SU-DHL-6 (cell line): ENCODE results near the gene NYAP2.

Experiments
- H2AFZ ChIP-seq: fragments of 200-600 bp; sonication (generic); 2 replicates; pipeline ENCODE4 v1.6.1; 2014; ENCODE audit warnings: low read depth, mild to moderate bottlenecking, moderate library complexity, mixed read lengths, antibody characterized with exemption, low read length; ENCODE audit not compliant: severe bottlenecking
- H3F3A ChIP-seq: fragments of 200-600 bp; shearing (Covaris generic); 2 replicates; pipeline ENCODE4 v1.6.0; 2016; ENCODE audit warnings: antibody characterized with exemption, mild to moderate bottlenecking; ENCODE audit not compliant: insufficient read depth
- H3K27ac ChIP-seq: fragments of 200-600 bp; sonication (generic); 2 replicates; pipeline ENCODE4 v1.5.1; 2016; ENCODE audit warnings: low read depth, mild to moderate bottlenecking, low read length, moderate library complexity, mixed read lengths
- H3K27me3 ChIP-seq: fragments of 200-600 bp; sonication (generic), shearing (Covaris generic); 2 replicates; pipeline ENCODE4 v1.6.0; 2014; ENCODE audit warnings: mild to moderate bottlenecking, low read length
- H3K36me3 ChIP-seq: fragments of 200-600 bp; sonication (generic); 2 replicates; pipeline ENCODE4 v1.6.1; 2014; ENCODE audit warnings: mild to moderate bottlenecking, low read length, mixed read lengths
- H3K4me2 ChIP-seq: fragments of 300-600, 200-600 bp; shearing (Covaris generic), sonication (generic); 2 replicates; pipeline ENCODE4 v1.6.0; 2014; ENCODE audit warnings: low read length, low read depth, mild to moderate bottlenecking; ENCODE audit not compliant: poor library complexity, severe bottlenecking
- H3K4me3 ChIP-seq: fragments of 200-600 bp; sonication (generic); 2 replicates; pipeline ENCODE4 v1.5.1; 2014; ENCODE audit warnings: antibody characterized with exemption, low read length, mild to moderate bottlenecking, mixed read lengths; ENCODE audit not compliant: insufficient read depth, poor library complexity, severe bottlenecking
- H3K79me2 ChIP-seq: fragments of 200-600 bp; sonication (generic); 2 replicates; pipeline ENCODE4 v1.6.1; 2014; ENCODE audit warnings: mild to moderate bottlenecking, low read length, moderate library complexity; ENCODE audit not compliant: insufficient read depth
- H3K9ac ChIP-seq: fragments of 200-600 bp; sonication (generic); 2 replicates; pipeline ENCODE4 v1.7.0; 2014; ENCODE audit warnings: mild to moderate bottlenecking, low read length
- H3K9me2 ChIP-seq: fragments of 200-600 bp; sonication (generic); replicated peaks from 2 replicates; pipeline ENCODE4 v1.6.1; 2014; ENCODE audit warnings: low read length; ENCODE audit not compliant: insufficient read depth
- H3K9me3 ChIP-seq: fragments of 200-600 bp; sonication (generic); 2 replicates; pipeline ENCODE4 v1.6.1; 2014; ENCODE audit warnings: low read length, mixed read lengths; ENCODE audit not compliant: insufficient read depth
- H4K20me1 ChIP-seq: fragments of 200-600 bp; sonication (generic); 2 replicates; pipeline ENCODE4 v1.6.1; 2014; ENCODE audit warnings: low read depth, mild to moderate bottlenecking, antibody characterized with exemption, low read length, moderate library complexity, mixed read lengths
- CTCF ChIP-seq: fragments of 200-600 bp; sonication (generic); IDR thresholded peaks from one replicate; pipeline ENCODE4 v1.5.1; 2017; ENCODE audit warnings: antibody characterized with exemption, mild to moderate bottlenecking, low read length, moderate library complexity; ENCODE audit not compliant: insufficient read depth, poor library complexity, severe bottlenecking
- EZH2phosphoT487 ChIP-seq: fragments of 200-600 bp; sonication (generic), shearing (Covaris generic); conservative IDR thresholded peaks from 2 replicates; pipeline ENCODE4 v1.6.1; 2018; ENCODE audit warnings: mild to moderate bottlenecking, antibody characterized with exemption, low read length, moderate library complexity, mixed read lengths

Gene NYAP2

GRCh38 chr2:225463449-225463848, 63.9 kb downstream of the NYAP2 start:
- Histone ChIP-seq H3K4me3 (no peak overlapping the region), H3F3A (no peaks in the 10 kb centered on the region), H3K36me3 (no peaks in the 10 kb centered on the region), H3K4me2 (no peak overlapping the region), H2AFZ (no peak overlapping the region), H4K20me1 (no peaks in the 10 kb centered on the region), H3K9me2 (no peaks in the 10 kb centered on the region), H3K79me2 (no peaks in the 10 kb centered on the region), H3K27me3 (no peaks in the 10 kb centered on the region), H3K9me3 (no peaks in the 10 kb centered on the region), H3K27ac (no peak overlapping the region), H3K9ac (no peak overlapping the region)
- TF ChIP-seq CTCF (no peak), EZH2phosphoT487 (no peak)

- peak overlapping the region; percentile 16 for H3K4me2 ChIP-seq
- no peaks in the 10 kb centered on the region for H3K79me2 ChIP-seq
- H3K9ac ChIP-seq: no peak overlapping the region
- H2AFZ ChIP-seq: no peak overlapping the region
- H3K36me3 ChIP-seq: no peaks in the 10 kb centered on the region
- H3K4me3 ChIP-seq: no peak overlapping the region
- TF ChIP-seq CTCF: no peak
- no peak for TF ChIP-seq EZH2phosphoT487
- no peaks in the 10 kb centered on the region for H3K9me3 ChIP-seq
- H4K20me1 ChIP-seq: no peaks in the 10 kb centered on the region
- no peaks in the 10 kb centered on the region for H3K9me2 ChIP-seq
- no peaks in the 10 kb centered on the region for H3F3A ChIP-seq
- no peaks in the 10 kb centered on the region for H3K27me3 ChIP-seq
- no peak overlapping the region for H3K27ac ChIP-seq
Measured at GRCh38 chr2:225464346-225465025, 65.0 kb downstream of the NYAP2 start.

- Histone ChIP-seq H3F3A (no peaks in the 10 kb centered on the region), H3K27me3 (no peaks in the 10 kb centered on the region), H3K27ac (no peak overlapping the region), H3K36me3 (no peaks in the 10 kb centered on the region), H3K4me3 (no peak overlapping the region), H3K79me2 (no peaks in the 10 kb centered on the region), H4K20me1 (no peaks in the 10 kb centered on the region), H3K9me3 (no peaks in the 10 kb centered on the region), H3K9me2 (no peaks in the 10 kb centered on the region), H2AFZ (no peak overlapping the region), H3K9ac (no peak overlapping the region), H3K4me2 (no peak overlapping the region)
- TF ChIP-seq CTCF (no peak), EZH2phosphoT487 (no peak)
Measured at GRCh38 chr2:225465827-225466226, 66.3 kb downstream of the NYAP2 start.
